HepG2 (cell line): Measurements from ENCODE around the gene ASIC3.

Source experiments
- BHLHE40 ChIP-seq: IDR thresholded peaks from 2 replicates; pipeline ENCODE4 v1.6.1; 2011; ENCODE audit warnings: low read length, improper control_type of control experiment
- BRD4 ChIP-seq: sonication (generic); formaldehyde crosslinking; IDR thresholded peaks from 2 replicates; pipeline ENCODE4 v1.4.0; 2020; ENCODE audit warnings: missing genetic modification reagents
- CEBPG ChIP-seq: IDR thresholded peaks from 2 replicates; pipeline ENCODE4 v1.6.1; 2016
- NCOR1 ChIP-seq: fragments of 200-600 bp; sonication (generic); IDR thresholded peaks from 2 replicates; pipeline ENCODE4 v1.7.0; 2017; ENCODE audit warnings: antibody characterized with exemption, low read length, borderline replicate concordance
- POLR2A ChIP-seq, 2 experiments: IDR thresholded peaks; 2 replicates each; pipeline ENCODE4 v1.6.1; 2011; ENCODE audit warnings: low read depth in 2 of 2, low read length in 2 of 2, mild to moderate bottlenecking in 1 of 2, moderate library complexity in 1 of 2; ENCODE audit not compliant: insufficient read depth in 1 of 2
- TAF1 ChIP-seq: sonication (generic); formaldehyde crosslinking; IDR thresholded peaks from 2 replicates; pipeline ENCODE4 v1.4.0; 2020; ENCODE audit warnings: missing genetic modification reagents
- TBL1XR1 ChIP-seq: fragments of 150-350 bp; IDR thresholded peaks from 2 replicates; pipeline ENCODE4 v1.6.1; 2014; ENCODE audit warnings: borderline replicate concordance, low read length; ENCODE audit not compliant: partially characterized antibody
- TF ChIP-seq, protein P1 (sequence below): sonication (generic); formaldehyde crosslinking; IDR thresholded peaks from 2 replicates; pipeline ENCODE4 v1.5.0; 2020; ENCODE audit warnings: mild to moderate bottlenecking, missing genetic modification reagents, moderate library complexity
- TF ChIP-seq, protein P2 (sequence below): IDR thresholded peaks from 2 replicates; pipeline ENCODE4 v1.6.1; 2012; ENCODE audit warnings: inconsistent platforms

DNA sequence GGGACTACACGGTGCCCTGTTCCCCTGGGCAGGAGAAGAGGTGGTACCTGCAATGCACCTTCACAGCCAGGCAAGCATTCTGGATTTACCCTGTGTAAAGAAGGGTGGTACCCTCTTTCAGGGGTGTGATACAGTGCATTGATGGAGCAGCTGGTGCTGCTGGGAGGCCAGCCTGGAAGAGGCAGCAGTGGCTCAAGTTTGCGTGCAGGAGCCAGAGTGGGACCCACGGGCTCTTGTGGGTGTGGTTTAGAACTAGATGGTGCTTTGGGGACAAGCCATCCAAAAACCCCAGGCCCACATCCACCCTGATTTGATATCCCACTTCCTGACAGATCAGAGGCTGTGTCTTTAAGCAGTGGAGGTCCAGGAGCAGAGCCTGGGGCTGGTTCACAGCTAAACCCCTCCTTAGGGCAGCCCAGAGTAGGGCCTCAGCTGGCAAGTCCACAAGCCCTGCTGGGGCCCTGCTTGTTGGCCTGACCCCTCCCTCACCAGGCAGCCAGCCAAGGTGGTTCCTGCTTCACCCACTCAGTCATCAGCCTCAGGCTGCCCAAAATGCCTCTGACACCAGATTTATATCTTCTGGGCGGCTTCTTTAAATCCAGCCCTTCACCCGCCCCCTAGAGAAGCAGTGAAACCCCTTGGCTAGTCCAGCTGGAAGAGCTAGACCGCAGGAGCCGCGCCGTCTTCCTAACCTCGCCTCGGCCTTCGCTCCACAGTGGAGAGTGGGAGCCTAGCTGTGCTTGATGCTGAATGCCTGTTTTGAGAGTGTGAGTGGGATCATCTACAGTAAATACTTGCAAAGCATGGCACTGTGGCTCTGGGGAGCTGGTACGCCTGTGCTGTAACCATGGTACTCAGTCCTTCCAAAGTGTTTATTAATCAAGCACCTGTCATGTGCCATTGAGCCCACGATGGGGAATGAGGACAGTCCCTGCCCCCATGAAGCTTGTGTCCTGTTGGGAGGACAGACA lies 1.4 kb upstream of the ASIC3 start:
- TF ChIP-seq TBL1XR1, result no peak
- no peak for TF ChIP-seq BHLHE40
- no peak for TF ChIP-seq CEBPG (CRISPR knock-in tag)
- no peak for TF ChIP-seq NCOR1
- TF ChIP-seq, protein P1, sequence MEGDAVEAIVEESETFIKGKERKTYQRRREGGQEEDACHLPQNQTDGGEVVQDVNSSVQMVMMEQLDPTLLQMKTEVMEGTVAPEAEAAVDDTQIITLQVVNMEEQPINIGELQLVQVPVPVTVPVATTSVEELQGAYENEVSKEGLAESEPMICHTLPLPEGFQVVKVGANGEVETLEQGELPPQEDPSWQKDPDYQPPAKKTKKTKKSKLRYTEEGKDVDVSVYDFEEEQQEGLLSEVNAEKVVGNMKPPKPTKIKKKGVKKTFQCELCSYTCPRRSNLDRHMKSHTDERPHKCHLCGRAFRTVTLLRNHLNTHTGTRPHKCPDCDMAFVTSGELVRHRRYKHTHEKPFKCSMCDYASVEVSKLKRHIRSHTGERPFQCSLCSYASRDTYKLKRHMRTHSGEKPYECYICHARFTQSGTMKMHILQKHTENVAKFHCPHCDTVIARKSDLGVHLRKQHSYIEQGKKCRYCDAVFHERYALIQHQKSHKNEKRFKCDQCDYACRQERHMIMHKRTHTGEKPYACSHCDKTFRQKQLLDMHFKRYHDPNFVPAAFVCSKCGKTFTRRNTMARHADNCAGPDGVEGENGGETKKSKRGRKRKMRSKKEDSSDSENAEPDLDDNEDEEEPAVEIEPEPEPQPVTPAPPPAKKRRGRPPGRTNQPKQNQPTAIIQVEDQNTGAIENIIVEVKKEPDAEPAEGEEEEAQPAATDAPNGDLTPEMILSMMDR, result no peak
- TF ChIP-seq POLR2A (IDR thresholded peaks at IDR 0.05; ENCODE audit: insufficient read depth in 1 of 2, low read depth in 2 of 2, low read length in 2 of 2), result no peak
- TF ChIP-seq TAF1 (CRISPR knock-in tag), result no peak
- TF ChIP-seq, protein P2, sequence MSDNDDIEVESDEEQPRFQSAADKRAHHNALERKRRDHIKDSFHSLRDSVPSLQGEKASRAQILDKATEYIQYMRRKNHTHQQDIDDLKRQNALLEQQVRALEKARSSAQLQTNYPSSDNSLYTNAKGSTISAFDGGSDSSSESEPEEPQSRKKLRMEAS, result no peak
- TF ChIP-seq BRD4 (CRISPR knock-in tag), result no peak
